NCI-H2107 (cell line): ENCODE measurements around the gene KLHL7.
"Not testable (repeated sequence)": the region's sequence is repeated elsewhere in the genome, so short reads cannot be mapped to it uniquely, and the experiment has no call there.

ENCODE experiments used
- DNase-seq: peaks from one replicate; lab custom pipeline; 2025; lab: John Stamatoyannopoulos, UW

Gene KLHL7

GRCh38 chr7:23214938-23215337 is 109.4 kb downstream of the KLHL7 start:
- no peak for DNase-seq

GRCh38 chr7:23216021-23216420 is 110.4 kb downstream of the KLHL7 start:
- no peak for DNase-seq

- DNase-seq = no peak
Measured at GRCh38 chr7:23218196-23218595, 112.6 kb downstream of the KLHL7 start.

GRCh38 chr7:23220690-23221305 is 115.2 kb downstream of the KLHL7 start:
- no peak for DNase-seq

- no peak for DNase-seq
Measured at GRCh38 chr7:23222439-23223030, 117.0 kb downstream of the KLHL7 start.

GRCh38 chr7:23224364-23224763 is 118.8 kb downstream of the KLHL7 start:
- not testable (repeated sequence) for DNase-seq

GRCh38 chr7:23226844-23227450 is 121.4 kb downstream of the KLHL7 start:
- no peak for DNase-seq
